OCI-LY7 (cell line): ENCODE data around the gene BRSK2. TPM values are rescaled to one million over a fixed set of nuclear protein-coding genes. Genes with fewer than 3 reads are reported as not detected.

ENCODE experiments used
- BruUV-seq: library from RNA; stranded (reverse); fragments of 400-500 nt; replicated peaks from 2 replicates; lab custom pipeline; 2021; lab: Mats Ljungman, UMichigan
- CTCF ChIA-PET: fragments of 300-600 bp; sonication (Branson Sonifier 250); formaldehyde crosslinking; loops from one replicate; lab custom pipeline; 2022; ENCODE audit warnings: antibody characterized with exemption; ENCODE audit not compliant: unreplicated experiment; lab: Charles Lee
- POLR2A ChIA-PET: fragments of 300-600 bp; sonication (Branson Sonifier 250); formaldehyde crosslinking; loops from one replicate; lab custom pipeline; 2022; ENCODE audit warnings: antibody characterized with exemption; lab: Charles Lee
- DNase-seq: peaks from one replicate; pipeline ENCODE4 v3.0.0-alpha.2; 2015; ENCODE audit warnings: low spot score
- H2AFZ ChIP-seq: fragments of 200-600 bp; sonication (generic), shearing (Covaris generic); 2 replicates; pipeline ENCODE4 v1.6.1; 2014; ENCODE audit warnings: mild to moderate bottlenecking, antibody characterized with exemption, low read length, moderate library complexity
- H3K27ac ChIP-seq: fragments of 200-600 bp; sonication (generic); 2 replicates; pipeline ENCODE4 v1.5.1; 2014; ENCODE audit warnings: mixed run types, low read depth, mild to moderate bottlenecking, moderate library complexity, low read length, inconsistent platforms; ENCODE audit not compliant: poor library complexity, severe bottlenecking
- H3K36me3 ChIP-seq: fragments of 200-600 bp; sonication (generic); 2 replicates; pipeline ENCODE4 v1.6.1; 2014; ENCODE audit warnings: mild to moderate bottlenecking, antibody characterized with exemption, low read length, moderate library complexity, mixed read lengths; ENCODE audit not compliant: insufficient read depth
- H3K4me1 ChIP-seq: fragments of 200-600 bp; sonication (generic); 2 replicates; pipeline ENCODE4 v1.5.1; 2014; ENCODE audit warnings: mild to moderate bottlenecking, low read length; ENCODE audit not compliant: insufficient read depth, poor library complexity, severe bottlenecking
- H3K4me2 ChIP-seq: fragments of 200-600 bp; sonication (generic); 2 replicates; pipeline ENCODE4 v1.6.1; 2014; ENCODE audit warnings: mild to moderate bottlenecking, low read length
- H3K4me3 ChIP-seq: fragments of 200-600 bp; sonication (generic); 2 replicates; pipeline ENCODE4 v1.5.1; 2014; ENCODE audit warnings: mild to moderate bottlenecking, low read depth, low read length; ENCODE audit not compliant: poor library complexity, severe bottlenecking
- H3K79me2 ChIP-seq: fragments of 200-600 bp; sonication (generic); 2 replicates; pipeline ENCODE4 v1.6.1; 2016; ENCODE audit warnings: low read depth, mild to moderate bottlenecking, low read length, moderate library complexity, mixed read lengths; ENCODE audit not compliant: insufficient read depth
- H3K9me2 ChIP-seq: fragments of 200-600 bp; sonication (generic); 2 replicates; pipeline ENCODE4 v1.6.1; 2016; ENCODE audit warnings: mild to moderate bottlenecking, low read length, mixed read lengths; ENCODE audit not compliant: insufficient read depth
- H3K9me3 ChIP-seq: fragments of 200-600 bp; sonication (generic); 2 replicates; pipeline ENCODE4 v1.6.1; 2014; ENCODE audit warnings: mild to moderate bottlenecking, mixed run types, low read length, mixed read lengths
- H4K20me1 ChIP-seq: fragments of 200-600 bp; sonication (generic); 2 replicates; pipeline ENCODE4 v1.6.1; 2014; ENCODE audit warnings: mild to moderate bottlenecking, antibody characterized with exemption, low read length, moderate library complexity, mixed read lengths; ENCODE audit not compliant: insufficient read depth
- EZH2phosphoT487 ChIP-seq: fragments of 200-600 bp; sonication (generic); IDR thresholded peaks from 2 replicates; pipeline ENCODE4 v1.6.1; 2018; ENCODE audit warnings: low read depth, borderline replicate concordance, mild to moderate bottlenecking, mixed run types, antibody characterized with exemption, low read length, moderate library complexity, mixed read lengths
- intact Hi-C: fragments of 100-400 bp; cut with micrococcal nuclease; formaldehyde crosslinking; loops from one replicate; pipeline ENCODE4 v1.10.0; 2022; ENCODE audit not compliant: unreplicated experiment
- total RNA-seq, 2 experiments: library from RNA; depleted of rRNA in 1 of 2; stranded (reverse); fragments of >200 nt in 1 of 2; shearing (Covaris generic) in 1 of 2; gene quantifications; 2 replicates each; pipeline ENCODE4 v1.2.3, GENCODE V29; 2014 to 2022
- TF ChIP-seq, protein P1 (sequence below): fragments of 200-600 bp; sonication (generic); conservative IDR thresholded peaks from 2 replicates; pipeline ENCODE4 v1.5.1; 2014; ENCODE audit warnings: mild to moderate bottlenecking, antibody characterized with exemption, low read length, moderate library complexity, mixed read lengths

Gene BRSK2
- total RNA-seq, 2 experiments from 2014 or later: not detected

DNA sequence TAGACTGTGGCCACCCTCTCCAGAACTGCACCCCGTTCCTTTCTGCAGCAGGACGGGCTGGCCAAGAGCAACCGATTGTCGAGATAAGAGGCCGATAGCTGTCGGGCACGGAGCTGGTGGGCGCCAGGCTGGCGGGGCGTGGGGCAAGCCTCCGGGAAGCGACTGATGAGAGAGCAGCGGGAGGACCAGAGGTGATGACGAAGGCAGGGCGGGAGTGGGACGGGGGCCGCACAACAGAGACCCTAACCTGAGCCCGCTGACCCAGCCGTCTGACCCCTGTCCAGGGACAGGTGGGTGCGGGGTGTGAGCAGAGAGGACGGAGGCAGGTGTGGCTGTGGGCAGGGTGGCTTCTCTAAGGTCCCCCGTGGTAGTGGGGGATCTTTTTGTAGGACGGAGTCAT lies 7.3 kb upstream of the BRSK2 start:
- no peaks in the 10 kb centered on the region for H3K36me3 ChIP-seq
- no peaks in the 10 kb centered on the region for H3K79me2 ChIP-seq
- H2AFZ ChIP-seq: no peak overlapping the region
- intact Hi-C loops: no loop called here
- H3K9me3 ChIP-seq: no peaks in the 10 kb centered on the region
- no peak for DNase-seq
- H3K4me2 ChIP-seq: no peak overlapping the region
- BruUV-seq: no TSS peak
- no peaks in the 10 kb centered on the region for H3K4me1 ChIP-seq
- no peak overlapping the region for H3K4me3 ChIP-seq
- CTCF ChIA-PET: interaction anchor here (0.6 kb wide), 1 partner anchor 35 kb away, joined by 4 read pairs; no protein-coding TSS in a partner anchor
- no peak for TF ChIP-seq EZH2phosphoT487
- TF ChIP-seq, protein P1, sequence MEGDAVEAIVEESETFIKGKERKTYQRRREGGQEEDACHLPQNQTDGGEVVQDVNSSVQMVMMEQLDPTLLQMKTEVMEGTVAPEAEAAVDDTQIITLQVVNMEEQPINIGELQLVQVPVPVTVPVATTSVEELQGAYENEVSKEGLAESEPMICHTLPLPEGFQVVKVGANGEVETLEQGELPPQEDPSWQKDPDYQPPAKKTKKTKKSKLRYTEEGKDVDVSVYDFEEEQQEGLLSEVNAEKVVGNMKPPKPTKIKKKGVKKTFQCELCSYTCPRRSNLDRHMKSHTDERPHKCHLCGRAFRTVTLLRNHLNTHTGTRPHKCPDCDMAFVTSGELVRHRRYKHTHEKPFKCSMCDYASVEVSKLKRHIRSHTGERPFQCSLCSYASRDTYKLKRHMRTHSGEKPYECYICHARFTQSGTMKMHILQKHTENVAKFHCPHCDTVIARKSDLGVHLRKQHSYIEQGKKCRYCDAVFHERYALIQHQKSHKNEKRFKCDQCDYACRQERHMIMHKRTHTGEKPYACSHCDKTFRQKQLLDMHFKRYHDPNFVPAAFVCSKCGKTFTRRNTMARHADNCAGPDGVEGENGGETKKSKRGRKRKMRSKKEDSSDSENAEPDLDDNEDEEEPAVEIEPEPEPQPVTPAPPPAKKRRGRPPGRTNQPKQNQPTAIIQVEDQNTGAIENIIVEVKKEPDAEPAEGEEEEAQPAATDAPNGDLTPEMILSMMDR: no peak
- H3K9me2 ChIP-seq: no peaks in the 10 kb centered on the region
- POLR2A ChIA-PET: no interaction called here
- H4K20me1 ChIP-seq: no peaks in the 10 kb centered on the region
- H3K27ac ChIP-seq: no peak overlapping the region

DNA sequence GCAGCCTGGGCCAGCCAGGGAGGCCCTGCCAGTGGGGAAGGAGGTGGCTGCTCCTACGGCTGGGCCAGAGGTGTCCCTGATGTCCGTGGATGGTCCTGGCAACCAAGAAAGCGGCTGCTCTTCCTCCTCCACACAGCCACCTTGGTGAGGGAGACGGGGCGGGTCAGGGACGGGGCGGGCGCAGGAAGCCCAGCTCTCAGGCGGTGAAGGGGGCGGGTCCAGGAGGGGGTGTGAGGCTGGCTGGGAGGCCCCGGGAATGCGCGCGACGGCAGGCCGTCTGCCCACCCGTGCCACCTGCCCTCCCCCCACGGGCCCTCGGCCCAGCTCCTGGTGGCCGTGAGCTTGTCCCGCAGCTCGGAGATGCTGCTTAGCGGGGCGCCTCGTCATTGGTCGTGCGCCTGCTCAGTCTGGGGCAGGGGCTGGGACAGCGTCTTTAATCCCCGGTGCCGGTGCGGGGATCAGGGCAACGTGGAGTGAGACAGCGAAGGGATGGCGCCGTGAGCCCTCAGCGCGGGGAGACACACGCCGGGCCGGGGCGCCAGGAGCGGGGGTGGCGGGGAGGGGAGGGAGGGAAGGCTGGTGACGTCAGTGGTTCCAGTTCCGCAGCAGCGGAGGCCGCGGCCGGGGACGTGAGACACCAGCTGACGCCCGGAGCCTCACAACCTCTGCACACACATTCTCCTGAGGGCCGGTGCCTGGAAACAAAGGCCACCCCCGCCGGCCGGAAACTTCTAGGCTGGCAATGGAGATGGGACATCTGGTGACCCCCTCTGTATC lies 6.7 kb upstream of the BRSK2 start:
- Histone ChIP-seq H3K27ac (no peak overlapping the region), H4K20me1 (no peaks in the 10 kb centered on the region), H3K79me2 (no peaks in the 10 kb centered on the region), H3K9me2 (no peaks in the 10 kb centered on the region), H2AFZ (no peak overlapping the region), H3K36me3 (no peaks in the 10 kb centered on the region), H3K4me1 (no peaks in the 10 kb centered on the region), H3K4me3 (peak overlapping the region; percentile 32), H3K9me3 (no peaks in the 10 kb centered on the region), H3K4me2 (peak overlapping the region; percentile 49; the same call in 1 of the 2 replicates)
- intact Hi-C loops: no loop called here
- TF ChIP-seq, protein P1: no peak
- no peak for TF ChIP-seq EZH2phosphoT487
- POLR2A ChIA-PET: interaction anchor here (0.7 kb wide), 1 partner anchor 149 kb away, joined by 6 read pairs; no protein-coding TSS in a partner anchor
- no TSS peak for BruUV-seq
- CTCF ChIA-PET: interaction anchor here (0.6 kb wide), 1 partner anchor 36 kb away, joined by 4 read pairs; no protein-coding TSS in a partner anchor
- DNase-seq: peak; percentile 31
